GM08714 (cell line): ENCODE data around the gene MNAT1.
"Not testable (repeated sequence)": the region's sequence is repeated elsewhere in the genome, so short reads cannot be mapped to it uniquely, and the experiment has no call there.

Experiments
- H3K4me3 ChIP-seq: fragments of 200-500 bp; sonication (Bioruptor generic); 2 replicates; pipeline ENCODE4 v1.5.1; 2014; ENCODE audit warnings: mild to moderate bottlenecking, low read length, inconsistent platforms
- ZNF274 ChIP-seq: IDR thresholded peaks from 2 replicates; pipeline ENCODE4 v1.6.1; 2012; ENCODE audit warnings: mild to moderate bottlenecking, low read depth, low read length

The MNAT1 gene

GRCh38 chr14:60723116-60723906 is 11.2 kb upstream of the MNAT1 start:
- no peak for TF ChIP-seq ZNF274
- peak overlapping the region; percentile 63 for H3K4me3 ChIP-seq

- no peak for TF ChIP-seq ZNF274
- H3K4me3 ChIP-seq: peak within 1 kb of the TSS; percentile 63
Observed at GRCh38 chr14:60723907-60724618, 10.5 kb upstream of the MNAT1 start, which contains the start of gene SIX4. Gene SIX4, minus strand, starts transcription at chr14:60724351. Its CDS starts 277 bp downstream, at chr14:60724074.

- not testable (repeated sequence) for H3K4me3 ChIP-seq
Observed at GRCh38 chr14:60731291-60731690, 3.3 kb upstream of the MNAT1 start.

- H3K4me3 ChIP-seq: no peak overlapping the region
- no peak for TF ChIP-seq ZNF274
Observed at GRCh38 chr14:60732840-60733483, 1.6 kb upstream of the MNAT1 start.

GRCh38 chr14:60735416-60735815 is 855 bp downstream of the MNAT1 start:
- H3K4me3 ChIP-seq: peak overlapping the region; percentile 77
- no peak for TF ChIP-seq ZNF274

GRCh38 chr14:60736494-60736893 is 1.9 kb downstream of the MNAT1 start:
- H3K4me3 ChIP-seq: no peak overlapping the region; the same call in 1 of the 2 replicates
- no peak for TF ChIP-seq ZNF274

- no peak for TF ChIP-seq ZNF274
- H3K4me3 ChIP-seq: no peak overlapping the region
Observed at GRCh38 chr14:60738843-60739508, 4.4 kb downstream of the MNAT1 start.

GRCh38 chr14:60744566-60744965 is 10.0 kb downstream of the MNAT1 start:
- H3K4me3 ChIP-seq: no peak overlapping the region
- TF ChIP-seq ZNF274: no peak

GRCh38 chr14:60753264-60754119 is 18.9 kb downstream of the MNAT1 start:
- TF ChIP-seq ZNF274: no peak
- H3K4me3 ChIP-seq: peak overlapping the region; percentile 43; the same call in 1 of the 2 replicates

GRCh38 chr14:60756847-60757246 is 22.3 kb downstream of the MNAT1 start:
- TF ChIP-seq ZNF274: no peak
- no peak overlapping the region for H3K4me3 ChIP-seq

- TF ChIP-seq ZNF274: no peak
- no peak overlapping the region for H3K4me3 ChIP-seq
Observed at GRCh38 chr14:60757567-60758002, 23.0 kb downstream of the MNAT1 start.

GRCh38 chr14:60758885-60759284 is 24.3 kb downstream of the MNAT1 start:
- no peak for TF ChIP-seq ZNF274
- H3K4me3 ChIP-seq: no peak overlapping the region

GRCh38 chr14:60760209-60760608 is 25.6 kb downstream of the MNAT1 start:
- no peak overlapping the region for H3K4me3 ChIP-seq
- no peak for TF ChIP-seq ZNF274
